Esophagus muscularis mucosa (tissue), 4 donors: ENCODE measurements around the gene RAMP1.

Experiments
- EP300 ChIP-seq: sonication (generic); formaldehyde crosslinking; IDR thresholded peaks from one replicate; pipeline ENCODE4 v1.6.1; 2017; ENCODE audit warnings: antibody characterized with exemption
- POLR2A ChIP-seq: fragments of 450-650 bp; IDR thresholded peaks from one replicate; pipeline ENCODE4 v1.6.1; 2017; ENCODE audit warnings: antibody characterized with exemption, moderate library complexity, mild to moderate bottlenecking, low read depth
- POLR2AphosphoS5 ChIP-seq, 2 donors: sonication (generic); formaldehyde crosslinking; IDR thresholded peaks; one replicate each; pipeline ENCODE4 v1.6.1; 2017; ENCODE audit warnings: antibody characterized with exemption in 2 of 2
- TF ChIP-seq, protein P1 (sequence below), 3 experiments: fragments of 200-600 bp in 2 of 3; fragments of 450-650 bp in 1 of 3; sonication (generic) in 2 of 3; IDR thresholded peaks; one replicate each; pipeline ENCODE4 v1.5.1; 2017 to 2019; ENCODE audit warnings: antibody characterized with exemption in 3 of 3, mild to moderate bottlenecking in 2 of 3, moderate library complexity in 1 of 3

DNA sequence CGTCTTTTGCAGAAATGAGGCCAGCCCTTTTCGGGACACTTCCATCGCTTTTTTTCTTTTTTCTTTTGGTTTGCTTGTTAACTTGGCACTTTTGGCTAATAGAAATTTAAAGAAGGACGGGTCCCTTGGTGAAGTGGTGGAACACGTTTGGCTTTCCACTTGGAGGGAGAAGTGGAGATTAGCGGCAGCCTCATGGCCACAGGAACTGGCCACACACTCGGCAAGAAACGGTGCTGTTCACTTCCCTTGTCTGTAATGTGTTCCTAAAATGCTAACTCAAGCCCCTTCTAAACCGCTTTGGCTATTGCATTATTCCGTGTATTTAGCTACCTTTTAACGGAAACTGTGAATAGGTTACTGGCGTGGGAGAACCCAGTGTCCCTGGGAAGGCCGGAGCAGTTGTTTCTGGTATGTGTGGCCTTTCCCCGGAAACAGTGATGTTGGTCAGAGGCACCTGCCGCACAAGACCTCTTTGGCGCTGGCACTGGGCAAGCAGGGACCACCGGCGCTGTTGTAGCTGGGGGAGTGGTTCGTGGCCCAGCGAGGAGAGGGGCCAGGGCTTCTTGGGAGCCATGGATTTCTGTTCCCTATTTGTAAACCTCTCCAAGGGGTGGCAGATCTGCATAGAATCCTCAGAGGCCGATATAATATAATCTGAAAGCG, 981 bp downstream of the RAMP1 start:
- no peak for TF ChIP-seq POLR2A
- TF ChIP-seq, protein P1, sequence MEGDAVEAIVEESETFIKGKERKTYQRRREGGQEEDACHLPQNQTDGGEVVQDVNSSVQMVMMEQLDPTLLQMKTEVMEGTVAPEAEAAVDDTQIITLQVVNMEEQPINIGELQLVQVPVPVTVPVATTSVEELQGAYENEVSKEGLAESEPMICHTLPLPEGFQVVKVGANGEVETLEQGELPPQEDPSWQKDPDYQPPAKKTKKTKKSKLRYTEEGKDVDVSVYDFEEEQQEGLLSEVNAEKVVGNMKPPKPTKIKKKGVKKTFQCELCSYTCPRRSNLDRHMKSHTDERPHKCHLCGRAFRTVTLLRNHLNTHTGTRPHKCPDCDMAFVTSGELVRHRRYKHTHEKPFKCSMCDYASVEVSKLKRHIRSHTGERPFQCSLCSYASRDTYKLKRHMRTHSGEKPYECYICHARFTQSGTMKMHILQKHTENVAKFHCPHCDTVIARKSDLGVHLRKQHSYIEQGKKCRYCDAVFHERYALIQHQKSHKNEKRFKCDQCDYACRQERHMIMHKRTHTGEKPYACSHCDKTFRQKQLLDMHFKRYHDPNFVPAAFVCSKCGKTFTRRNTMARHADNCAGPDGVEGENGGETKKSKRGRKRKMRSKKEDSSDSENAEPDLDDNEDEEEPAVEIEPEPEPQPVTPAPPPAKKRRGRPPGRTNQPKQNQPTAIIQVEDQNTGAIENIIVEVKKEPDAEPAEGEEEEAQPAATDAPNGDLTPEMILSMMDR (IDR thresholded peaks at IDR 0.05): no peak
- TF ChIP-seq EP300: no peak
- TF ChIP-seq POLR2AphosphoS5 (IDR thresholded peaks at IDR 0.05): peak; percentile 36 to 63
